GM12878 (cell line): Measurements from ENCODE around the gene ANXA3. TPM values are rescaled to one million over a fixed set of nuclear protein-coding genes. Genes with fewer than 3 reads are reported as not detected.

Source experiments
- ATAC-seq: fragments of 200-7000 bp; cut with Tn5 transposase; 3 replicates; pipeline ENCODE4 v1.9.1; 2020; ENCODE audit warnings: mild to moderate bottlenecking, moderate library complexity
- BruUV-seq: library from RNA; stranded (reverse); fragments of 400-500 nt; replicated peaks from 2 replicates; lab custom pipeline; 2021; lab: Mats Ljungman, UMichigan
- CTCF ChIA-PET: fragments of 300-600 bp; sonication (Branson Sonifier 250); formaldehyde crosslinking; extraction: SDS; loops from one replicate; lab custom pipeline; 2021; ENCODE audit warnings: inconsistent platforms; lab: Yijun Ruan, JAX
- POLR2A ChIA-PET: fragments of 350-600 bp; formaldehyde crosslinking; extraction: SDS; loops from one replicate; lab custom pipeline; 2021; ENCODE audit warnings: inconsistent platforms; lab: Charles Lee
- RAD21 ChIA-PET: fragments of 300-600 bp; sonication (Branson Sonifier 250); formaldehyde crosslinking; loops from one replicate; lab custom pipeline; 2023; ENCODE audit warnings: antibody characterized with exemption; ENCODE audit not compliant: unreplicated experiment; lab: Charles Lee
- SMC1A ChIA-PET: fragments of 300-600 bp; sonication (Branson Sonifier 250); formaldehyde crosslinking; loops from one replicate; lab custom pipeline; 2023; ENCODE audit not compliant: unreplicated experiment, uncharacterized antibody; lab: Charles Lee
- DNase-seq: peaks from one replicate; pipeline ENCODE4 v3.0.0-alpha.2; 2011; ENCODE audit warnings: low read depth, low spot score
- FAIRE-seq: peaks from 3 replicates; lab custom pipeline; 2011; peaks lifted over from hg19 to GRCh38; lab: Jason Lieb, UNC
- H2AFZ ChIP-seq: 2 replicates; pipeline ENCODE4 v1.6.0; 2011; ENCODE audit warnings: low read depth, low read length, control low read depth; ENCODE audit not compliant: control insufficient read depth
- H3K27ac ChIP-seq: 2 replicates; pipeline ENCODE4 v1.5.1; 2011; ENCODE audit warnings: control low read depth; ENCODE audit not compliant: control insufficient read depth, insufficient read depth
- H3K27me3 ChIP-seq, 2 experiments: replicated peaks in 1 of 2; 2 replicates each; pipeline versions ENCODE4 v1.6.0 to v1.6.1; 2011; ENCODE audit warnings: low read length in 1 of 2; ENCODE audit not compliant: control insufficient read depth in 2 of 2, insufficient read depth in 2 of 2
- H3K36me3 ChIP-seq, 2 experiments: 2 replicates each; pipeline ENCODE4 v1.5.1; 2011; ENCODE audit warnings: low read length in 1 of 2; ENCODE audit not compliant: control insufficient read depth in 2 of 2, insufficient read depth in 2 of 2
- H3K4me1 ChIP-seq: 2 replicates; pipeline ENCODE4 v1.6.1; 2011; ENCODE audit warnings: mild to moderate bottlenecking, low read length, moderate library complexity, mixed read lengths; ENCODE audit not compliant: control insufficient read depth, insufficient read depth
- H3K4me2 ChIP-seq: 2 replicates; pipeline ENCODE4 v1.6.0; 2011; ENCODE audit warnings: control low read depth; ENCODE audit not compliant: control insufficient read depth, insufficient read depth
- H3K4me3 ChIP-seq: fragments of 200-600 bp; sonication (generic); 2 replicates; pipeline ENCODE4 v1.5.1; 2016
- H3K79me2 ChIP-seq: 2 replicates; pipeline ENCODE4 v1.6.0; 2011; ENCODE audit warnings: low read length; ENCODE audit not compliant: control insufficient read depth, insufficient read depth
- H3K9ac ChIP-seq: 2 replicates; pipeline ENCODE4 v1.8.0; 2011; ENCODE audit warnings: low read length, control low read depth, mixed read lengths; ENCODE audit not compliant: control insufficient read depth, insufficient read depth
- H3K9me3 ChIP-seq: replicated peaks from 3 replicates; pipeline ENCODE4 v1.5.1; 2011; ENCODE audit warnings: mild to moderate bottlenecking, low read length; ENCODE audit not compliant: control insufficient read depth, insufficient read depth
- H4K20me1 ChIP-seq: 2 replicates; pipeline ENCODE4 v1.6.0; 2011; ENCODE audit not compliant: control insufficient read depth, insufficient read depth
- BACH1 ChIP-seq: fragments of 450-650 bp; IDR thresholded peaks from 2 replicates; pipeline ENCODE4 v1.6.1; 2017; ENCODE audit warnings: mild to moderate bottlenecking, borderline replicate concordance
- HDAC2 ChIP-seq: fragments of 200-600 bp; sonication (generic); IDR thresholded peaks from 2 replicates; pipeline ENCODE4 v1.6.1; 2017
- IKZF2 ChIP-seq, 2 experiments: fragments of 450-650 bp; IDR thresholded peaks; 2 replicates each; pipeline ENCODE4 v1.6.1; 2017; ENCODE audit warnings: mild to moderate bottlenecking in 2 of 2, moderate library complexity in 2 of 2
- MTA2 ChIP-seq: fragments of 450-650 bp; IDR thresholded peaks from 2 replicates; pipeline ENCODE4 v1.6.1; 2016; ENCODE audit warnings: low read depth, mild to moderate bottlenecking, moderate library complexity
- NR2F1 ChIP-seq: fragments of 450-650 bp; conservative IDR thresholded peaks from 2 replicates; pipeline ENCODE4 v1.6.1; 2017; ENCODE audit warnings: mild to moderate bottlenecking
- RAD21 ChIP-seq: IDR thresholded peaks from 2 replicates; pipeline ENCODE4 v1.6.1; 2011; ENCODE audit warnings: mild to moderate bottlenecking, low read depth, low read length, moderate library complexity; ENCODE audit not compliant: insufficient read depth
- SP1 ChIP-seq: IDR thresholded peaks from one replicate; pipeline ENCODE4 v1.6.1; 2011; ENCODE audit warnings: low read depth, low read length
- TCF12 ChIP-seq: IDR thresholded peaks from 2 replicates; pipeline ENCODE4 v1.6.1; 2011; ENCODE audit warnings: low read depth, mild to moderate bottlenecking, low read length
- ZNF384 ChIP-seq: IDR thresholded peaks from 2 replicates; pipeline ENCODE4 v1.6.1; 2012; ENCODE audit warnings: low read depth, mild to moderate bottlenecking, low read length, improper control_type of control experiment, borderline replicate concordance
- WGBS: methylation state at CpG from one replicate; pipeline ENCODE4 v1.1.6; 2016; ENCODE audit warnings: low lambda C conversion rate; ENCODE audit not compliant: insufficient replicate concordance, insufficient coverage; ENCODE audit errors: missing lambda C conversion rate; 5-methylcytosine and 5-hydroxymethylcytosine counted together
- in situ Hi-C: fragments of 300-500 bp; cut with MboI; formaldehyde crosslinking; loops from 9 replicates; pipeline ENCODE4 v1.14.3; 2018; ENCODE audit warnings: mixed read lengths
- intact Hi-C: fragments of 100-400 bp; cut with micrococcal nuclease; formaldehyde crosslinking; loops from one replicate; pipeline ENCODE4 v1.14.2; 2022; ENCODE audit not compliant: unreplicated experiment
- polyA plus RNA-seq, 11 experiments: library from polyadenylated mRNA; depleted of rRNA in 4 of 11; unstranded in 6 of 11; stranded (reverse) in 5 of 11; fragments of >200 nt; fragmentation: Nextera tagmentation in 4 of 11; fragmentation: Illumina TruSeq in 1 of 11; extraction: Ambion mirVana in 4 of 11; extraction: Trizol in 1 of 11; gene quantifications; 1 replicate in 1 of 11; 2 replicates in 10 of 11; pipeline versions ENCODE4 v1.2.1 to v1.2.3, GENCODE V29; 2011 to 2016; ENCODE audit warnings: inconsistent platforms in 2 of 11, missing spikeins in 2 of 11, low read depth in 1 of 11
- total RNA-seq, 4 experiments: library from RNA; depleted of rRNA in 3 of 4; stranded (reverse); fragments of >200 nt in 3 of 4; fragmentation: Illumina TruSeq in 1 of 4; extraction: Trizol in 1 of 4; gene quantifications; 2 replicates each; pipeline versions ENCODE4 v1.2.1 to v1.2.3, GENCODE V29; 2013 to 2021
- TF ChIP-seq, protein P1 (sequence below): fragments of 450-650 bp; IDR thresholded peaks from 2 replicates; pipeline ENCODE4 v1.6.1; 2018; ENCODE audit warnings: mild to moderate bottlenecking, low read depth, moderate library complexity; ENCODE audit not compliant: partially characterized antibody
- TF ChIP-seq, protein P2 (sequence below): IDR thresholded peaks from 2 replicates; pipeline ENCODE4 v1.6.1; 2012; ENCODE audit warnings: low read length, inconsistent platforms
- TF ChIP-seq, protein P3 (sequence below): IDR thresholded peaks from 2 replicates; pipeline ENCODE4 v1.6.1; 2012; ENCODE audit warnings: low read depth, low read length, improper control_type of control experiment

Gene ANXA3
- total and polyA plus RNA-seq, 10 of the 15 experiments (the other 5 are each of a cell fraction or from before 2014, with no cell fraction given) = 0.28 to 14.7 (median 0.91) TPM

DNA sequence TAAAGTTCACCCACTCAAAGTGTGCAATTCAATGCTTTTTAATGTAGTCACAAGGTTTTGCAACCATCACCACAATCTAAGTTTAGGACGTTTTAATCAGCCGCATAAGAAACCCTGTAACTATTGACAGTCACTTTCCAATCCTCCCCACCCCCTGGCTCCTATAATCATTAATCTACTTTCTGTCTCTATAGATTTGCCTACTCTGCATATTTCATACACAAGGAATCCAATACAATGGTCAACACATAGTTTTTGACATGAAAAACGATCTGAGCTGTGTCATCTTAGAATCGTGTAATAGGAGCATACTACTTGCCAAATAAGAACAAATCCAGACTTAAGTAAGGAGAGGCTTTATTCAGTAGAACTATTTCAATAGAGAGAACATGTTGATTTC lies 47.6 kb downstream of the ANXA3 start:
- ATAC-seq (peak; percentile 46), DNase-seq (no peak), FAIRE-seq (no peak)
- TF ChIP-seq MTA2 (0 out of 2 replicates have a peak, but pooled peaks have one; percentile 11), TCF12 (no peak)
- no TSS peak for BruUV-seq
- Histone ChIP-seq H3K27me3 (no peaks in the 10 kb centered on the region), H3K4me3 (no peak overlapping the region), H3K36me3 (no peaks in the 10 kb centered on the region), H3K4me2 (no peak overlapping the region), H4K20me1 (no peaks in the 10 kb centered on the region), H2AFZ (no peak overlapping the region), H3K79me2 (no peaks in the 10 kb centered on the region), H3K9me3 (no peaks in the 10 kb centered on the region; the same call in 2 of the 3 replicates), H3K4me1 (no peaks in the 10 kb centered on the region), H3K27ac (no peak overlapping the region), H3K9ac (no peak overlapping the region)
- POLR2A ChIA-PET = interaction anchor here (1.1 to 2.7 kb wide), 2 partner anchors 11 to 15 kb away, joined by 3 to 8 read pairs; no protein-coding TSS in a partner anchor
- intact Hi-C loops = loop anchor here (10.0 kb wide), 1 partner anchor 544 kb away; the partner anchor contains the start of gene FRAS1
- CTCF ChIA-PET = interaction anchor here (0.7 to 4.5 kb wide), 11 partner anchors 7 to 1603 kb away, joined by 3 to 26 read pairs (median 6); no protein-coding TSS in a partner anchor
- RAD21 ChIA-PET = interaction anchor here (0.7 to 4.9 kb wide), 3 partner anchors 15 to 540 kb away, joined by 3 to 35 read pairs (median 3); no protein-coding TSS in a partner anchor
- 69% methylated on average over 4 of the region's 4 CpGs for WGBS
- in situ Hi-C loops = no loop called here
- SMC1A ChIA-PET = interaction anchor here (0.9 to 16.9 kb wide), 6 partner anchors 13 to 639 kb away, joined by 4 to 197 read pairs (median 7); no protein-coding TSS in a partner anchor

DNA sequence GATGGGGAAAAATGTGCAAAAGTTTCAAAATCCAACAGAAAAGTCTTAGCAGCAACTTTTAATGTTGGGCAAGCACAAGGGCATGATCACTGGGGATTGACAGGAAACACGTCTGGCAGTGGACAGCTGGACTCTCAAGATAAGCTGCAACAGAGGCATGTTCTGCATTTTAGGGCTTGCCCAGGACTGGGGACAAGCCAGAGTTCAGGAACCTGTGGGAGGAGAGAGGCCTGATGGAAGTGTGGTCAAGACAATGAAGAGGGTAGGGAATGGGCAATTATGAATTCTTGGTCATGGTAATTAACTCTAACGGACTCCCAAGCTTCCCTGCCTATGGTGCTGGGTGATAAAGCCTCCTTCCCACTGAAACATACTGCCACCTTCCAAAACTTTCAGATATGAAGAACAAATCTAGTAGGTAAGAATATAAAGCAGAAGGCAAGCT lies 48.4 kb downstream of the ANXA3 start:
- in situ Hi-C loops (no loop called here), intact Hi-C loops (loop anchor here (10.0 kb wide), 1 partner anchor 545 kb away; the partner anchor contains the start of gene FRAS1)
- H3K4me1 ChIP-seq = no peaks in the 10 kb centered on the region
- no peak for ATAC-seq
- H3K27me3 ChIP-seq = no peaks in the 10 kb centered on the region
- H3K4me3 ChIP-seq = no peak overlapping the region
- ChIA-PET SMC1A (interaction anchor here (0.7 to 16.9 kb wide), 23 partner anchors 8 to 640 kb away, joined by 3 to 197 read pairs (median 4); partner anchors contain the start of gene ANXA3), CTCF (interaction anchor here (0.8 to 4.5 kb wide), 15 partner anchors 8 to 606 kb away, joined by 3 to 26 read pairs (median 4); no protein-coding TSS in a partner anchor), POLR2A (interaction anchor here (0.6 to 2.7 kb wide), 5 partner anchors 10 to 236 kb away, joined by 3 to 8 read pairs (median 4); no protein-coding TSS in a partner anchor), RAD21 (interaction anchor here (0.7 to 4.9 kb wide), 14 partner anchors 8 to 605 kb away, joined by 3 to 35 read pairs (median 4); partner anchors contain the start of gene ANXA3)
- no TSS peak for BruUV-seq
- H3K79me2 ChIP-seq = no peaks in the 10 kb centered on the region
- H3K36me3 ChIP-seq = no peaks in the 10 kb centered on the region
- H4K20me1 ChIP-seq = no peaks in the 10 kb centered on the region
- H3K9ac ChIP-seq = no peak overlapping the region
- H2AFZ ChIP-seq = no peak overlapping the region
- H3K27ac ChIP-seq = no peak overlapping the region
- WGBS = 98% methylated on average over 2 of the region's 2 CpGs
- no peak for DNase-seq
- H3K9me3 ChIP-seq = no peaks in the 10 kb centered on the region; the same call in 2 of the 3 replicates
- FAIRE-seq = no peak
- no peak overlapping the region for H3K4me2 ChIP-seq
- no peak for TF ChIP-seq ZNF384
- no peak for TF ChIP-seq RAD21
- TF ChIP-seq, protein P1, sequence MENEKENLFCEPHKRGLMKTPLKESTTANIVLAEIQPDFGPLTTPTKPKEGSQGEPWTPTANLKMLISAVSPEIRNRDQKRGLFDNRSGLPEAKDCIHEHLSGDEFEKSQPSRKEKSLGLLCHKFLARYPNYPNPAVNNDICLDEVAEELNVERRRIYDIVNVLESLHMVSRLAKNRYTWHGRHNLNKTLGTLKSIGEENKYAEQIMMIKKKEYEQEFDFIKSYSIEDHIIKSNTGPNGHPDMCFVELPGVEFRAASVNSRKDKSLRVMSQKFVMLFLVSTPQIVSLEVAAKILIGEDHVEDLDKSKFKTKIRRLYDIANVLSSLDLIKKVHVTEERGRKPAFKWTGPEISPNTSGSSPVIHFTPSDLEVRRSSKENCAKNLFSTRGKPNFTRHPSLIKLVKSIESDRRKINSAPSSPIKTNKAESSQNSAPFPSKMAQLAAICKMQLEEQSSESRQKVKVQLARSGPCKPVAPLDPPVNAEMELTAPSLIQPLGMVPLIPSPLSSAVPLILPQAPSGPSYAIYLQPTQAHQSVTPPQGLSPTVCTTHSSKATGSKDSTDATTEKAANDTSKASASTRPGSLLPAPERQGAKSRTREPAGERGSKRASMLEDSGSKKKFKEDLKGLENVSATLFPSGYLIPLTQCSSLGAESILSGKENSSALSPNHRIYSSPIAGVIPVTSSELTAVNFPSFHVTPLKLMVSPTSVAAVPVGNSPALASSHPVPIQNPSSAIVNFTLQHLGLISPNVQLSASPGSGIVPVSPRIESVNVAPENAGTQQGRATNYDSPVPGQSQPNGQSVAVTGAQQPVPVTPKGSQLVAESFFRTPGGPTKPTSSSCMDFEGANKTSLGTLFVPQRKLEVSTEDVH = no peak
- TF ChIP-seq, protein P2, sequence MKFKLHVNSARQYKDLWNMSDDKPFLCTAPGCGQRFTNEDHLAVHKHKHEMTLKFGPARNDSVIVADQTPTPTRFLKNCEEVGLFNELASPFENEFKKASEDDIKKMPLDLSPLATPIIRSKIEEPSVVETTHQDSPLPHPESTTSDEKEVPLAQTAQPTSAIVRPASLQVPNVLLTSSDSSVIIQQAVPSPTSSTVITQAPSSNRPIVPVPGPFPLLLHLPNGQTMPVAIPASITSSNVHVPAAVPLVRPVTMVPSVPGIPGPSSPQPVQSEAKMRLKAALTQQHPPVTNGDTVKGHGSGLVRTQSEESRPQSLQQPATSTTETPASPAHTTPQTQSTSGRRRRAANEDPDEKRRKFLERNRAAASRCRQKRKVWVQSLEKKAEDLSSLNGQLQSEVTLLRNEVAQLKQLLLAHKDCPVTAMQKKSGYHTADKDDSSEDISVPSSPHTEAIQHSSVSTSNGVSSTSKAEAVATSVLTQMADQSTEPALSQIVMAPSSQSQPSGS = no peak
- TF ChIP-seq, protein P3, sequence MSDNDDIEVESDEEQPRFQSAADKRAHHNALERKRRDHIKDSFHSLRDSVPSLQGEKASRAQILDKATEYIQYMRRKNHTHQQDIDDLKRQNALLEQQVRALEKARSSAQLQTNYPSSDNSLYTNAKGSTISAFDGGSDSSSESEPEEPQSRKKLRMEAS = no peak
- TF ChIP-seq HDAC2 = no peak
- TF ChIP-seq IKZF2 (IDR thresholded peaks at IDR 0.05) = no peak
- no peak for TF ChIP-seq SP1
- no peak for TF ChIP-seq NR2F1
- no peak for TF ChIP-seq BACH1
